ENCODE results near the gene ING5.

Gene ING5

DNA sequence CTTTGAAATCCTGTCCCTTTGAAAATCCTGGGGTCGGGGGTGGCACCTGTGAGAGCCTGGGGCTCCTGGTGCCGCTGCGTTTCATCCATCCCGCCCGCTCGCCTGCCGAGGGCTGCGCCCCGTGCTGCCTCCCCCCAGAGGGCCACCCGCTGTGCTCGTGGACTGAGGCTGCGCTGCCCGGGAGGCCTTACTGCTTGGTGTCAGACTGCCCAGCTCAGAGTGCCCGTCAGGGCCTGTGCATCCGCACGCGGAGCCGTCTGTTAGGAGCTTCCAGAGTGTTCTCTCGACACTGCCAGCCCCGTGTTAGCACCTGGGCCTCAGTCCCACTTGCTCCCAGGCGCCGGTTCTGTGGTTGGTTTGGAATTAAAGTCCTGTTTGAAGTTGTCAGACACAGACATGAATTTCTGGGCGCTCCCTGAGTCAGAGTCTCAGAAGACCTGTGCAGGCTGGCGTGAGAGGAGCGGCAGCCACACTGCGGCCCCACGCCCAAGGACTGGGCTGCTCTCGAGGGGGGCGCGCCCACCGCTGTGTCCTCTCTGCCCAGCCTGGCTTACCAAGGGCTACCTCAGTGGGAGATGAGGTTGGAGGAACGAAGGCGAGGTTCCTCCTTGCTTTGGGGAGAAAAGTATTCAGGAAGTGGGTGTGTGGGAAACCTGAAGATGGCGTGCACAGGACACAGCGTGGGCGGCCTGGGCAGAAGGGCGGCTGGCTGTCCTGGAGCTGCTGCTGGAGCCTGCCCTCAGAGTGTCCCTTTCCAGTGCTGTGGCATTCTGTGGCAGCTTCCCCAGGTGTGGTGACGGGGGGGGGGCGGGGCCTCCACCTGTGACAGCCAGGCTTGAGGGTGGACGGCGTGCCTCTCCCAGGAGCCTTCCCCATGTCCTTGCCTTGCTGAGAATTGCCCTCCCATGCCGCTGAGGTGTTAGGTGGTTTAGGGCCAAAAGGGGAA, 29.3 kb upstream of the ING5 start:
- DNase-seq, result no peak

DNA sequence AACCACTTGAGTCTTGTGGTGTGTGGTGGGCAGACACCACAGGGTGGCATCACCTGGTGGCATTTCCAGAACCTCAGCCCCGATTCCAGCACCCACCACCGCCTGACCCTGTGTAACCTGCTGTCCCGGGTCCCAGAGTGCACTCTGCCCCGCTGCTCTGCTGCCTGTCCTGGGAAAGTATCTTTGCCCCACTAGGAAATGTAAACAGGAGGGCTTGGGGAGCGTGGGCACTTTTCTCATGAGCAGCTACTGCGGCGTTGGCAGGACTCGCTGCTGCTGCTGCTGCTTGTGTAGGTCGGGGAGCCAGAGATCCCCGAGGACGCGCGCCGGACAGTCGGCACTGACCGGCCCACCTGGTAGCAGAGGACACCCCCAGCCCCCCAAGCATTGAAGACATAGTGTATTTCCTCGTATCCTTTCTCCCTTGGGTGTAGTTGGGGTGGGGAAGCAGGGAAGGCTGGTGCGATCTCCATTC, 28.6 kb upstream of the ING5 start:
- no peak for DNase-seq

GRCh38 chr2:241673797-241674725, 27.8 kb upstream of the ING5 start:
- no peak for DNase-seq

GRCh38 chr2:241675885-241676284, 26.0 kb upstream of the ING5 start:
- DNase-seq, result no peak

GRCh38 chr2:241676665-241677064, 25.2 kb upstream of the ING5 start:
- no peak for DNase-seq

DNA sequence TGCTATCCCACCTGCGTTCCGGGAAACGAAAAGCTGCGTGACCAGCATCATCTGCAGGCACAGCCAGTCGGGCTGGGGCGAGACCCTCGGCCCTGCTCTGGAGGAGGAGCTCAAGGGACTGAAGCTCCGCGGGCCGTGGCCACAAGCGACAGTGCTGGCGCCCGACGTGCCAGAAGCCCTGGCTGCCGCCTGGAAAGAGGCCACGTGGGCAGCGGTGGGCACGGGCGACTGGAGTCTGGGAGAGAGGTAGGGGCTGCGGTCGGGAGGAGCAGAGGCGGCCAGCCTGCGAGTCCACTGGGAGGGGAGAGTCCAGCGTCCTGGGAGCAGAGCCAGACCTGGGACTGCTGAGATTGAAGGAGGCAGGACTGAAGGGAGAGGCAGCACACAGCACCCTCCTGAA, 24.4 kb upstream of the ING5 start:
- DNase-seq, result no peak

DNA sequence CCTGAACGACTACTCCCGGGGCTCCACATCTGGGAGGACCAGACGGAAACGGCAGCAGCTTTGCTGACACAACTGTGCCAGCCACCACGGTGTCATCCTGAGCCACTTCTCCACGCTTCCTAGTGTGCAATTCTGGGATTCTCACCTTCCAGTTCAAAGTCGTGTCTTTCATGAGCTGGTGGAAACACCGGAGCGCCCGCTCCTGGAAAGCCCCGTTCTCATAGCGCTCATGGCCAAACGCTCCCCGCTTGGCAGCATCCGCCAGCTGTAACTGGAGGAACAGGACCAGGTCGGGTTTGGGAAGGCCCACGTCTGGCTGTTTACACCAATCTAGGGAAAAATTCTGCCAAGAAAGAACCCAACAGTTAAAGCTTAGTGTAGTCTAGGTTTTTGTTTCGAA, 23.5 kb upstream of the ING5 start:
- DNase-seq, result no peak

GRCh38 chr2:241678784-241679540, 22.9 kb upstream of the ING5 start:
- no peak for DNase-seq

GRCh38 chr2:241680044-241680443, 21.8 kb upstream of the ING5 start:
- no peak for DNase-seq

DNA sequence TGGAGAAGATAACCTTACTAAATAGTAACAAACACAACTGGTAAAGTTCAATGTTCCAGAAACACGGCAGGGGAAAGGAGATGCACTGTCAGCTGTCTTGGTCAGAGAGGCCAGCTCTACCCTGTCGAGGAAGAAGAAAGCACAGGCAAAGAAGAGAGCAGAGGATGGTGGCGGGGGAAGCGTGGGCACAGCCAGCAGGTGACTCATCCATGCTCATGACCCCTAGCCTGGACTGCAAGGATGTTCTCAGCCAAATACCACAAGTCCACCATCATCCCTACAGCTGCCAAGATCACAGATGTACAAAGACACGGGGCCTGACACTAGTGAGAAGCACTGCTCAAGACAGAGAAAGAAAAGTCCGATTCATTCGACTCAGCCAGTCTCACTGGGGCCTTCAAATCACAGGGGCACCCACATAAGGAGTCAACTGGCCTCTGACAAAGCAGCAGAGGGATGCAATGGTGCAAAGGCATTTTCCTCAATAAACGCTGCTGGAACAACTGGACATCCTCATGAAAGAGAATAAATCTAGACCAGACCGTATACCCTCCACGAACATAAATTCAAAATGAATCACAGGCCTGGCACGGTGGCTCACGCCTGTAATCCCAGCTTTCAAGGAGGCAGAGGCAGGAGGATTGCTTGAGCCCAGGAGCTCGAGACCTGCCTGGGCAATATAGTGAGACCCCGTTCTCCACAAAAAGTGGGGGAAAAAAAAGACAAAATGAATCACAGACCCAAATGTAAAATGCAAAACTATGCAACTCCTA, 20.8 kb upstream of the ING5 start:
- DNase-seq, result no peak

DNA sequence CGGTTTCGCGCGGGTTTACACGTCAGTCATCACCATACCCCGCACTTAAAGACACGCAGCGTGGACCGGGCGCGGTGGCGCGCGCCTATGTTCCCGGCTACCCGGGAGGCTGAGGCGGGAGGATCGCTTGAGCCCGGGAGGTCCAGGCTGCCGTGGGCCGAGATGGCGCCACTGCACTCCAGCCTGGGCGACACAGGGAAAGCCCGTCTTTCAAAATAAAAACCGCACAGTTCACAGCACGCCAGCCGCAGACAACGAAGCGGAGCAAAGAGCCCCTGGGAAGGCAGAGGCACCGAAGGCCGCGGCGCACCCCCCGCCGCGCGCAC, 15.6 kb upstream of the ING5 start:
- no peak for DNase-seq

- DNase-seq, result peak; percentile 90
These were observed 15.0 kb upstream of the ING5 start, which contains the start of gene DTYMK for GRCh38 chr2:241686650-241687425. TSS of gene DTYMK (minus strand) at chr2:241686815. CDS start at chr2:241686783, 32 bp downstream.

DNA sequence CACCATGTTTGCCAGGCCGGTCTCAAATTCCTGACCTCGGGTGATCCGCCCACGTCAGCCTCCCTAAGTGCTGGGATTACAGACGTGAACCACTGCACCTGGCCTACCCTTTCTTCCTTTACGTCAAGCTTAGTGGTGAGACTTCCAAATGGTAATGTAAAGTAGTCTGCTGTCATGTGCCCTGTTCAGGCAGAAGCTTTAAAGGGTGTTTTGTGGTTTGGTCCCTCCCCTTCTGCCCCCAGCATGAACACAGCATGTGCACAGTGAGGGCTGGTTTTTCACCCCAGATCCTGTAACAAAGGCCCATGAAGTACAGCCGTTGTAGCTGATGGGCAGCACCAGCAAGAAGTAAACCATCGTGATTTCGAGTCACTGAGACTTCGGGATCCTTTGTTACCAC, 12.5 kb upstream of the ING5 start:
- no peak for DNase-seq

GRCh38 chr2:241690202-241690717, 11.6 kb upstream of the ING5 start:
- DNase-seq, result no peak

DNA sequence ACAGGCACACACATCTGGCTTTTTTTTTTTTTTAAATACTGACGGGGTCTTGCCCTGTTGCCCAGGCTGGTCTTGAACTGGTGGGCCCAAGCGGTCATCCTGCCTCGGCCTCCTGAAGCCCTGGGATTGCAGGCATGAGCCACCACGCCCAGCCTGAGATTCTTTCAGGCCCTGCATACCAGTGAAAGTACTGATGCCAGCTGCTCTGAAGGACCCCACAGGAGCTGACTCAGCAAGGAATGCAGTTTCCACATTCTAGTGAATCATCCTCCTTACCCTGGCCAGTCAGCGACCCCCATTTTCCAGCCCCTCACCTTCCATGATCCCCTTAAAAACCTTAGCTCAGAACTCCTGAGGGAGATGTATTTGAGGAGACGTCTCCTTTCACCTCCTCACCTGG, 9.4 kb upstream of the ING5 start:
- no peak for DNase-seq

DNA sequence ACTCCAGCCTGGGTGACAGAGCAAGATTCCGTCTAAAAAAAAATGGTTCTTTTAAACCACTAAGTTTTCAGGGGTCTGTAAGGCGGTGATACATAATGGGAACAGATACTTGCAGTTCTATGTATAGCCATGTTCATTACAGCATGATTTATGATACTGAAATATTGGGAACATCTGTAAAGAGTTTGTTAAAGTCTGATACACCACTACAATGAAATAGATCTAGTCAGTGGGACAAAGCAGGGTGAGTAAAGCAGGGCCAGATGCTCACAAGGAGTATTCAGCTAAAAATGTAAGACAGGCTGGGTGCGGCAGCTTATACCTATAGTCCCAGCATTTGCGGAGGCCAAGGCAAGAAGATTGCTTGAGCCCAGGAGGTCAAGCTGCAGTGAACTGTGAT, 6.2 kb upstream of the ING5 start:
- DNase-seq, result no peak

DNA sequence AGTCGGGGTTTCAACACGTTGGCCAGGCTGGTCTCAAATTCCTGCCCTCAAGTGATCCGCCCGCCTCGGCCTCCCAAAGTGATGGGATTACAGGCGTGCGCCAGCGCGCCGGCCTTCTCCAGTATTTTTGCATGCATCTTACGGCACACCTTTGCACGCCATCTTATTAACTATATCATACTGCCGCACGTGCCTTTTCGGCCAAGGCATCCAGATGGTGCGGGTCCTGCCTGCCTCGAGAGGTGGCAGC, 765 bp upstream of the ING5 start:
- no peak for DNase-seq

- peak; percentile 61 for DNase-seq
These were observed 554 bp downstream of the ING5 start for GRCh38 chr2:241702155-241703031.

DNA sequence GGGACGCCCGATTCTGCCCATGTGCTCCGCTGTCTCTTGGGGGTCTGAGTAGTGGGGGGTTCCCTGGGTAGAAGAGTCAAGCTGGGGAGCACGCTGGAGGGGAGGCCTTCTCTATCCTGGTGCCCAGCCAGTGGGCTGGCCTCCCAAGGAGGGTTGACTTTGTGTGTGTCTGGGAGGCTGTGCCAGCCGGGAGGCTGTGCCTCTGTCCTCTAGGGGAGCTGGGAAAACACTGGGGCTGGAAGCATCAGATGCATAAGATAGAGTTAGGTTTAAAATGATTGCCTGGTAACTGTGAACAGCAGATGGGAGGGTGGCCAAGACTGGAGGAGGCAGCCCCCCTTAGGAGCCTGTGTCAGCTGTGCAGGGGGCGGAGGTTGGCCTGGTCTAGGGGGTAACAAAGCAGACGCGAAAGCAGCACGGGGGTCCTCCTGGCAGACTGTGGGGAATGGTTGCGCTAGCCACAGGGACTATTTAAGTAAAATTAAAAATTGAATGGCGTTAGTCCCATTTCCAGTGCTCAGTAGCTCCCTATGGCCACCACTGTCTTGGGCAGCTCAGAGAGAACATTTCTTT, 1.3 kb downstream of the ING5 start:
- DNase-seq, result peak; percentile 15

DNA sequence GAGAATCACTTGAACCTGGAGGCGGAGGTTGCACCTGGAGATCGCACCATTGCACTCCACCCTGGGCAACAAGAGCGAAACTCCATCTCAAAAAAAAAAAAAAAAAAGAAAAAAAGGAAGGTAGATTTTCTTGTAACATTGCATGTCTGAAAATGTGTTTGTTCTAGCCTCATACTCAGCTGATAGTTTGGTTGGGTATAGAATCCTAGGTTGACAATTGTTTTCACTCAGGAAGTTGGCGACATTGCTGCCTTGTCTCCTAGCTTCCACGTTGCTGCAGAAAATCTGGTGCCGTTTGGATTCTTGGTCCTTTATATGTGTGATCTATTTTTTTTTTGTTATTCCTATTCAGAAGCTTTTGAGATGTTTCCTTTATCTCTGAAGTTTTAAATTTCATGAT, 4.7 kb downstream of the ING5 start:
- no peak for DNase-seq
